Kidney capillary endothelial cell (primary cell): ENCODE results near the gene CFAP97.
"Not testable (repeated sequence)": the region's sequence is repeated elsewhere in the genome, so short reads cannot be mapped to it uniquely, and the experiment has no call there.

Experiments used
- DNase-seq: peaks from one replicate; pipeline ENCODE4 v3.0.0-alpha.2; 2018; ENCODE audit warnings: low spot score

CFAP97 gene

GRCh38 chr4:185139736-185140135 is 64.1 kb downstream of the CFAP97 start:
- DNase-seq, result no peak

GRCh38 chr4:185138161-185138560 is 65.6 kb downstream of the CFAP97 start:
- DNase-seq, result peak; percentile 31

DNA sequence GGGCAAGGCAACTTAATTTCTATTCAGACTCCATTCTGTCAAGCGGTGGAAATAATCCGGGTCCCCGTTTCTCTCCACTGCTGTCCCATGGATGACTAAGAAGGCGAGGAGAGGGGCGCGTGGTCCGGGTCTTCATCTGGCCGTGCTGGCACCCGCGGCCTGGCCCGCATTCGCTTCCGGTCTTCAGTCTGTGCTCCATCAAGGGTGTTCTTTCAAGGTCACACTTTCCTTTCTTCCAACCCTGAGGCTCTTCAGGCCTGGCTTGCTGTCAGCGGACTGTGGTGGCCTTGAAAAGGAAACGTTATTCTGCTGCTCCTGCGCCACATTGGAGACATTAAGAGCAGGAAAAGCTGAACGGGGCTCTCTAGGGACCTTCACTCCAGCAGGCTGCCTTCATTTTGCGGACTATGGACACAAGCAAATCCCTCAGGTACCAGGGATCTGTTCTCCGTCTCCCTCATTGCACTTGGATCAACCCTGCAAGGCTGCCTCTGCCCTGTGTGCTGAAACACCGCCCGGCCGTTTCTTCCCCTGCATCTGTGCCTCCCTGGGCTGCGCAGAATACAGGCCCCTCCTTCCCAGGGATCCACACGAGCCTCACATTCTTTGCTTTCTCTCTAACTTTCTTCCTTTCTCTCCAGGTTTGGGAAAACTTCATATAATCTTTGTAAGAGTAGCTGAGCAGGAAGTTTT is 66.4 kb downstream of the CFAP97 start:
- no peak for DNase-seq

- peak; percentile 60 for DNase-seq
Observed at GRCh38 chr4:185134307-185134869, 69.4 kb downstream of the CFAP97 start.

GRCh38 chr4:185128272-185129119 is 75.3 kb downstream of the CFAP97 start:
- DNase-seq, result no peak

- DNase-seq, result no peak
Observed at GRCh38 chr4:185127021-185127925, 76.5 kb downstream of the CFAP97 start.

- no peak for DNase-seq
Observed at GRCh38 chr4:185124006-185124405, 79.8 kb downstream of the CFAP97 start.

- no peak for DNase-seq
Observed at GRCh38 chr4:185122681-185123345, 81.0 kb downstream of the CFAP97 start.

- DNase-seq, result no peak
Observed at GRCh38 chr4:185120631-185120946, 83.2 kb downstream of the CFAP97 start.

DNA sequence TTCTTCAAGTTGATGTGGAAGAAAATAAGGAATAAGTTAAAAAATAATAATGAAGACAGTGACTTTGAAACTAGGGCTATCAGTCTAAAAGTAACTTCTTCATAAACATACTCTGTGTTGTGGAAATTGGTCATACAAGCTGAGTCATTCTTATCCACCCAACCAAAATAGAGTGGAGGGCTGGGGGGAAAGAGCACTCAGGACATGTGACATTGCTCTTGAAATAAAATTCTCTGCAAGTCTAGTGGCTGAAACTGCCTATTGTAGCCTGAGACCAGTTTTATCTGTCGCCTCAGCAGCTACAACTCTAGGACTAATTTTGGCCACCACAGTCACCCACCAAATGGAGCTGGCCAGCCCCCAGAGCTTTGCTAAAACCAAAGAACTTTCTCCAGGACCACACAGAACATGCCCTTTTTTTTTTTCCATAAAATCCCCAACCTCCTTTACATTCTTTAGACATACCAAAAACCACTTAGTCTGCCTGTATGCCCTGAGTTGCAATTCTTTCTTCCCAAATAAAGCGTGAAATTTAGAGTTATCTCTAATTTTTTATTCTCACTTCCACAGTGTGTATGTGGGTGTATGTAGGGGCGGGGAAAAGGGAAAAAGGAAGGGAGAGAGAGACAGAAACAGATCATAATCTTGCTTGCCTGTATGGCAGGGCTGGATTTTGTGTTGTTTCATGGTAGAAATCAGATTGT is 83.7 kb downstream of the CFAP97 start:
- no peak for DNase-seq

DNA sequence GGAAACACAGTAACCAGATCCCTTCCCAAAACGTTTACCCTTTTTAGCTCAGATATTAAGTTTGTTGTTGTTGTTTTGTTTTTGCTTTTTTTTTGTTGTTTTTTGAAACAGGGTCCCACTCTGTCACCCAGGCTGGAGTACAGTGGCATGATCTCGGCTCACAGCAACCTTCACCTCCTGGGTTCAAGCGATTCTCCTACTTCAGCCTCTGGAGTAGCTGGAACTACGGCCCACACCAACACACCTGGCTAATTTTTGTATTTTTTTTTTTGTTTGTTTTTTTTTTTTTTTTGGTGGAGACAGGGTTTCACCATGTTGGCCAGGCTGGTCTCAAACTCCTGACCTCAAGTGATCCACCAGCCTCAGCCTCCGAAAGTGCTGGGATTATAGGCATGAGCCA is 84.3 kb downstream of the CFAP97 start:
- DNase-seq, result not testable (repeated sequence)

- DNase-seq, result no peak
Observed at GRCh38 chr4:185118876-185119275, 84.9 kb downstream of the CFAP97 start.

DNA sequence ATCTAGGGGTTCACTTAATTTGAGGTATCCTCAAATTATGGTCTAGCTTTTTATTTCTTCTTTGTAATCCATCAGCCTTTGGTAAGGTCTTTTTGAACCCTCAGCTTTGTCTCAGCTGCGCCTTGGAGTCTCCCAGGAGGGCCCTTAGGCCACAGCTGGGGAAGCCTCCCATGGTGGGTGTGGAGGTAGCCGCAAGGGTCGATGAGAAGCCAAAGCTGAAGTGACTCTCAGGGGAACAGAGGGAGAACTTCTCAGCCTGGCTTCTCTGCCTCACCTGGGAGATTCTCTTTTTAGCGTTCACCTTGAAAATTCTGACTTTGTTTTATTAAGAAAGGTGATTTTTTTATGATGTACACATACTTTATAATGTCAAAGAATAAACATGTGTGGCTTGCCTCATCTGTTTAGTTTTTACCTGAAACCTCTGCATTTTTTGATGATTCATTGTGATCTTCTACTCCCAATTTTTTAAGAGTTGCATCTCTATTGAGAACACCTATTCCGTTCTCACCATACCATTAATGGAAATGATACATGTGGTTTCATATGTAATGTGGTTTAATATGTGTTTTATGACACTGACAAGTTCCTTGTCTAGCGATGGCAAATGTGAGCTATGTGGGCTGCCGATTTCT is 86.4 kb downstream of the CFAP97 start:
- no peak for DNase-seq

DNA sequence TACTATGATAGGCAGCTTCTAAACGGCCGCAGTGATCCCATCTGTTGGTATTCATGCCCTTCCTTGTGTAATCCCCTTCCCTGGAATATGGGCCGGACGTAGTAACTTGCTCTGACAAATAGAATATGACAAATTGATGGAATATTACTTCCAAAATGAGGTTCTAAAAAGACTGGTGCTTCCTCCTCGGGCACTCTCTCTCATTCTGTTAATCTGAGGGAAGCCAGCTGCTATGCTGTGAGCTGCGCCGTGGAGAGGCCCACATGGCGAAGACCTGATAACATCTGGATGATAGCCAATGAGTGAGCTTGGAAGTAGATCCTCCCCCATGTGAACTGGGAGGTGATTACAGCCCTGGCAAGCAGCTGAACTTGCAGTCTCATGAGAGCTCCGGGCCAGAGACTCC is 88.0 kb downstream of the CFAP97 start:
- no peak for DNase-seq

DNA sequence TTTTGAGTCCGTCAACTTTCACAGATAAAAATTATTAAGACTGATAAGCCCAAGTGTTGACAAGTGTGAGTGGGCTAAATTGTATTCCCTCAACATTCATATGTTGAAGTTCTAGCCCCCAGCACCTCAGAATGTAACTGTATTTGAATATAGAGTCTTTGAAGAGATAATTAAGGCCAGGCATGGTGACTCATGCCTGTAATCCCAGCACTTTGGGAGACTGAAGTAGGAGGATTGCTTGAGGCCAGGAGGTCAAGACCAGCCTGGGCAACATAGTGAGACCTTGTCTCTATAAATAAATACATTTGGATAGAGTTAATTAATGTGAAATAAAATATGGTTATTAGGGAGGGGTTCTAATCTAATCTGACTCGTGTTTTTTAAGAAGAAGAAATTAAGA is 90.5 kb downstream of the CFAP97 start:
- no peak for DNase-seq

GRCh38 chr4:185112104-185112503 is 91.7 kb downstream of the CFAP97 start:
- DNase-seq, result peak; percentile 94

DNA sequence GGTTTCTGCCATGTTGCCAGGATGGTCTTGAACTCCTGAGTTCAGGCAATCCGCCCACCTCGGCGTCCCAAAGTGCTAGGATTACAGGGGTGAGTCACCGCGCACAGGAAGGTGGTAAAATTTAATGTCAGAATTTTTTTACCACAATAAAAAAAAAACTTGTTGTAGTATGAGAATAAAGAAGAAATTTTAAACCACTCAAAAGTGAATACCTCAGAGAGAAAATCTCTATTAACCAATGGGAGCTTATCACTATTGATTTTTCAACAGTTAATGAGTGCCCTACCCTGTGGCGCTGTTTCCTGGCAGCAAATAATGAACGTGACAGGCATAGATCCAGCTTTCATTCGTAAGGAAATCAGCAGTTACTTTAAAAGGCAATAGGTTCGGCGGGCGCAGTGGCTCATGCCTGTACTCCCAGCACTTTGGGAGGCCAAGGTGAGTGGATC is 93.4 kb downstream of the CFAP97 start:
- no peak for DNase-seq

- no peak for DNase-seq
Observed at GRCh38 chr4:185109736-185110135, 94.1 kb downstream of the CFAP97 start.
